ENCODE data around the gene ADCY4. TPM values are rescaled to one million over a fixed set of nuclear protein-coding genes. Genes with fewer than 3 reads are reported as not detected.
A peak's percentile ranks its signal among the peaks of the same experiment; 100 is the strongest.

ADCY4 gene
- total RNA-seq, 1 donor from 2014 or later, result 2.3 TPM

DNA sequence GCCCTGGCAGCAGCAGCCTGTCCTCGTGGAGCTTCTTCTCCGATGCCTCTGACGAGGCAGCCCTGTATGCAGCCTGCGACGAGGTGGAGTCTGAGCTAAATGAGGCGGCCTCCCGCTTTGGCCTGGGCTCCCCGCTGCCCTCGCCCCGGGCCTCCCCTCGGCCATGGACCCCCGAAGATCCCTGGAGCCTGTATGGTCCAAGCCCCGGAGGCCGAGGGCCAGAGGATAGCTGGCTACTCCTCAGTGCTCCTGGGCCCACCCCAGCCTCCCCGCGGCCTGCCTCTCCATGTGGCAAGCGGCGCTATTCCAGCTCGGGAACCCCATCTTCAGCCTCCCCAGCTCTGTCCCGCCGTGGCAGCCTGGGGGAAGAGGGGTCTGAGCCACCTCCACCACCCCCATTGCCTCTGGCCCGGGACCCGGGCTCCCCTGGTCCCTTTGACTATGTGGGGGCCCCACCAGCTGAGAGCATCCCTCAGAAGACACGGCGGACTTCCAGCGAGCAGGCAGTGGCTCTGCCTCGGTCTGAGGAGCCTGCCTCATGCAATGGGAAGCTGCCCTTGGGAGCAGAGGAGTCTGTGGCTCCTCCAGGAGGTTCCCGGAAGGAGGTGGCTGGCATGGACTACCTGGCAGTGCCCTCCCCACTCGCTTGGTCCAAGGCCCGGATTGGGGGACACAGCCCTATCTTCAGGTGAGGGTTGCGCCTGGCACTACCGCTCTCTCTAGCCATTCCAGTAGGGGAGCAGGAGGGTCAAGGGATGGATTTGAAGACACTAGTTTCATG lies 35.2 kb upstream of the ADCY4 start:
- peaks cover 2% of the 10 kb centered on the region for H3K27me3 Mint-ChIP-seq
- no peak for ATAC-seq (ENCODE audit: low read depth)

GRCh38 chr14:24369463-24369862 lies 34.6 kb upstream of the ADCY4 start:
- CTCF ChIA-PET, result interaction anchor here (1.1 to 1.5 kb wide), 2 partner anchors 36 to 62 kb away, joined by 3 to 4 read pairs; no protein-coding TSS in a partner anchor
- Mint-ChIP-seq H3K27ac (no peak overlapping the region), H3K27me3 (peaks cover 2% of the 10 kb centered on the region)

More for the DNA sequence above, 35.2 kb upstream of the ADCY4 start:
- H3K4me1 Mint-ChIP-seq, result peaks cover 32% of the 10 kb centered on the region
- H3K27ac Mint-ChIP-seq, result no peak overlapping the region
- H3K4me3 Mint-ChIP-seq, result no peak overlapping the region
- TF ChIP-seq, protein P1, sequence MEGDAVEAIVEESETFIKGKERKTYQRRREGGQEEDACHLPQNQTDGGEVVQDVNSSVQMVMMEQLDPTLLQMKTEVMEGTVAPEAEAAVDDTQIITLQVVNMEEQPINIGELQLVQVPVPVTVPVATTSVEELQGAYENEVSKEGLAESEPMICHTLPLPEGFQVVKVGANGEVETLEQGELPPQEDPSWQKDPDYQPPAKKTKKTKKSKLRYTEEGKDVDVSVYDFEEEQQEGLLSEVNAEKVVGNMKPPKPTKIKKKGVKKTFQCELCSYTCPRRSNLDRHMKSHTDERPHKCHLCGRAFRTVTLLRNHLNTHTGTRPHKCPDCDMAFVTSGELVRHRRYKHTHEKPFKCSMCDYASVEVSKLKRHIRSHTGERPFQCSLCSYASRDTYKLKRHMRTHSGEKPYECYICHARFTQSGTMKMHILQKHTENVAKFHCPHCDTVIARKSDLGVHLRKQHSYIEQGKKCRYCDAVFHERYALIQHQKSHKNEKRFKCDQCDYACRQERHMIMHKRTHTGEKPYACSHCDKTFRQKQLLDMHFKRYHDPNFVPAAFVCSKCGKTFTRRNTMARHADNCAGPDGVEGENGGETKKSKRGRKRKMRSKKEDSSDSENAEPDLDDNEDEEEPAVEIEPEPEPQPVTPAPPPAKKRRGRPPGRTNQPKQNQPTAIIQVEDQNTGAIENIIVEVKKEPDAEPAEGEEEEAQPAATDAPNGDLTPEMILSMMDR (IDR thresholded peaks at IDR 0.05), result no peak
- H3K9me3 Mint-ChIP-seq, result no peaks in the 10 kb centered on the region
- no peaks in the 10 kb centered on the region for H3K36me3 Mint-ChIP-seq (ENCODE audit: low read depth)
- ChIA-PET POLR2A (interaction anchor here (1.5 to 3.7 kb wide), 2 partner anchors 31 to 60 kb away, joined by 3 to 22 read pairs; partner anchors contain the start of genes CBLN3 and KHNYN), CTCF (interaction anchor here (0.6 to 1.5 kb wide), 4 partner anchors 20 to 61 kb away, joined by 3 to 4 read pairs (median 3); no protein-coding TSS in a partner anchor)
- intact Hi-C loops (cut with micrococcal nuclease), result loop anchor here (5.0 kb wide), 1 partner anchor 98 kb away; the partner anchor contains the start of gene RABGGTA
- no peak for DNase-seq

GRCh38 chr14:24368562-24369252 lies 33.8 kb upstream of the ADCY4 start:
- Mint-ChIP-seq H3K4me1 (peaks cover 33% of the 10 kb centered on the region), H3K27me3 (peaks cover 2% of the 10 kb centered on the region), H3K36me3 (ENCODE audit: low read depth) (no peaks in the 10 kb centered on the region), H3K9me3 (no peaks in the 10 kb centered on the region), H3K4me3 (peak overlapping the region; percentile 85), H3K27ac (peak overlapping the region; percentile 59)
- POLR2A ChIA-PET, result interaction anchor here (0.5 to 4.2 kb wide), 6 partner anchors 41 to 1386 kb away, joined by 3 to 257 read pairs (median 3); partner anchors contain the start of genes CBLN3, DCAF11 and KHNYN
- intact Hi-C loops (cut with micrococcal nuclease), result loop anchor here (5.0 kb wide), 1 partner anchor 96 kb away; the partner anchor contains the start of gene RABGGTA
- CTCF ChIA-PET, result interaction anchor here (1.4 kb wide), 1 partner anchor 63 kb away, joined by 3 read pairs; no protein-coding TSS in a partner anchor
- TF ChIP-seq, protein P1 (IDR thresholded peaks at IDR 0.05), result no peak
- DNase-seq, result peak; percentile 37
- ATAC-seq (ENCODE audit: low read depth), result no peak

More at GRCh38 chr14:24369463-24369862, 34.6 kb upstream of the ADCY4 start:
- H3K36me3 Mint-ChIP-seq (ENCODE audit: low read depth), result no peaks in the 10 kb centered on the region
- H3K4me3 Mint-ChIP-seq, result peak overlapping the region; percentile 52
- no peak for DNase-seq
- POLR2A ChIA-PET, result interaction anchor here (3.7 kb wide), 1 partner anchor 61 kb away, joined by 22 read pairs; the partner anchor contains the start of genes CBLN3 and KHNYN
- TF ChIP-seq, protein P1 (IDR thresholded peaks at IDR 0.05), result no peak
- no peaks in the 10 kb centered on the region for H3K9me3 Mint-ChIP-seq
- ATAC-seq (ENCODE audit: low read depth), result no peak
- intact Hi-C loops (cut with micrococcal nuclease), result loop anchor here (5.0 kb wide), 1 partner anchor 97 kb away; the partner anchor contains the start of gene RABGGTA
- H3K4me1 Mint-ChIP-seq, result peaks cover 33% of the 10 kb centered on the region

- peaks cover 33% of the 10 kb centered on the region for H3K4me1 Mint-ChIP-seq
- H3K36me3 Mint-ChIP-seq (ENCODE audit: low read depth), result no peaks in the 10 kb centered on the region
- ChIA-PET CTCF (interaction anchor here (1.4 kb wide), 1 partner anchor 64 kb away, joined by 3 read pairs; no protein-coding TSS in a partner anchor), POLR2A (interaction anchor here (0.5 to 4.2 kb wide), 6 partner anchors 41 to 1385 kb away, joined by 3 to 257 read pairs (median 3); partner anchors contain the start of genes CBLN3, DCAF11 and KHNYN)
- TF ChIP-seq, protein P1 (IDR thresholded peaks at IDR 0.05), result no peak
- H3K27me3 Mint-ChIP-seq, result peaks cover 2% of the 10 kb centered on the region
- intact Hi-C loops (cut with micrococcal nuclease), result loop anchor here (5.0 kb wide), 1 partner anchor 96 kb away; the partner anchor contains the start of gene RABGGTA
- H3K4me3 Mint-ChIP-seq, result peak overlapping the region; percentile 85
- no peaks in the 10 kb centered on the region for H3K9me3 Mint-ChIP-seq
- peak overlapping the region; percentile 59 for H3K27ac Mint-ChIP-seq
- DNase-seq (no peak), ATAC-seq (ENCODE audit: low read depth) (no peak)
These were observed 33.3 kb upstream of the ADCY4 start for GRCh38 chr14:24368212-24368561.
